DND-41 (cell line): ENCODE data around the gene SNX25.

ENCODE experiments used
- EZH2 ChIP-seq: IDR thresholded peaks from 3 replicates; pipeline ENCODE4 v1.6.1; 2012; ENCODE audit warnings: borderline replicate concordance, low read depth, mild to moderate bottlenecking, moderate library complexity, low read length, inconsistent platforms; ENCODE audit not compliant: severe bottlenecking
- TF ChIP-seq, protein P1 (sequence below): IDR thresholded peaks from 2 replicates; pipeline ENCODE4 v1.5.1; 2012; ENCODE audit warnings: borderline replicate concordance, low read length, moderate library complexity, mild to moderate bottlenecking; ENCODE audit not compliant: poor library complexity, severe bottlenecking; ENCODE audit errors: extremely low read depth

DNA sequence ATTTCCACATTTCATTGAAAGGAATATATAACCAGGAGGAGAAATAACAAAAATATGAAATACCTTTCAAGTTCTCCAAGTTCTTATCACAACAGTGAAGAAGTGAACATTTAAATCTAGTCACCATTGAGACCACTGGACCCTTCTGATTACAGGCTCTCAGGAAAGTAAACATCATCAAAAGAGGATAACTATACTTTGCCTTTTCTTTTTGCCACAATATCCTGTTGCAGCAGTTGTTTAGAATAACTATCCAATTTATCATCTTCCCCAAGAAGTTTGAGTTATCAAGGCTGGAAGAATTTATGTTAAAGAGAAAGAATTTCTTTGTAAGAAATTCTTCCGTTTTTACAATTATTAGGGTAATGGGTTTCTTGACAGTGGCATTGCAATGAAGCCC, 182.8 kb downstream of the SNX25 start:
- TF ChIP-seq, protein P1, sequence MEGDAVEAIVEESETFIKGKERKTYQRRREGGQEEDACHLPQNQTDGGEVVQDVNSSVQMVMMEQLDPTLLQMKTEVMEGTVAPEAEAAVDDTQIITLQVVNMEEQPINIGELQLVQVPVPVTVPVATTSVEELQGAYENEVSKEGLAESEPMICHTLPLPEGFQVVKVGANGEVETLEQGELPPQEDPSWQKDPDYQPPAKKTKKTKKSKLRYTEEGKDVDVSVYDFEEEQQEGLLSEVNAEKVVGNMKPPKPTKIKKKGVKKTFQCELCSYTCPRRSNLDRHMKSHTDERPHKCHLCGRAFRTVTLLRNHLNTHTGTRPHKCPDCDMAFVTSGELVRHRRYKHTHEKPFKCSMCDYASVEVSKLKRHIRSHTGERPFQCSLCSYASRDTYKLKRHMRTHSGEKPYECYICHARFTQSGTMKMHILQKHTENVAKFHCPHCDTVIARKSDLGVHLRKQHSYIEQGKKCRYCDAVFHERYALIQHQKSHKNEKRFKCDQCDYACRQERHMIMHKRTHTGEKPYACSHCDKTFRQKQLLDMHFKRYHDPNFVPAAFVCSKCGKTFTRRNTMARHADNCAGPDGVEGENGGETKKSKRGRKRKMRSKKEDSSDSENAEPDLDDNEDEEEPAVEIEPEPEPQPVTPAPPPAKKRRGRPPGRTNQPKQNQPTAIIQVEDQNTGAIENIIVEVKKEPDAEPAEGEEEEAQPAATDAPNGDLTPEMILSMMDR = no peak
- no peak for TF ChIP-seq EZH2
